Upper lobe of right lung (tissue), 1 donor: ENCODE data around the gene ABHD17B. TPM values are rescaled to one million over a fixed set of nuclear protein-coding genes. Genes with fewer than 3 reads are reported as not detected.

Source experiments
- ATAC-seq: fragments of 200-7000 bp; cut with Tn5 transposase; one replicate; pipeline ENCODE4 v1.9.1; 2020; ENCODE audit warnings: mild to moderate bottlenecking, moderate library complexity
- DNase-seq: peaks from one replicate; pipeline ENCODE4 v3.0.0-alpha.2; 2020
- H3K27ac ChIP-seq: fragments of 200-600 bp; one replicate; pipeline ENCODE4 v1.8.0; 2022
- H3K27me3 ChIP-seq: fragments of 200-600 bp; one replicate; pipeline ENCODE4 v1.8.0; 2022; ENCODE audit warnings: mild to moderate bottlenecking
- H3K36me3 ChIP-seq: fragments of 200-600 bp; one replicate; pipeline ENCODE4 v1.8.0; 2022
- H3K4me1 ChIP-seq: fragments of 200-600 bp; one replicate; pipeline ENCODE4 v1.8.0; 2022
- H3K4me3 ChIP-seq: fragments of 200-600 bp; one replicate; pipeline ENCODE4 v1.8.0; 2022; ENCODE audit warnings: mild to moderate bottlenecking
- H3K9me3 ChIP-seq: fragments of 200-600 bp; one replicate; pipeline ENCODE4 v1.8.0; 2022
- intact Hi-C: fragments of 100-400 bp; cut with DNase I; formaldehyde crosslinking; loops from one replicate; pipeline ENCODE4 v1.11.0; 2022
- total RNA-seq: library from RNA; stranded (reverse); fragmentation: NEBNext Ultra II Directional; extraction: Animal tissue kit (Norgen Biotek cat#: 25700); gene quantifications from one replicate; pipeline ENCODE4 v1.2.1, GENCODE V29; 2021
- TF ChIP-seq, protein P1 (sequence below): fragments of 200-600 bp; IDR thresholded peaks from one replicate; pipeline ENCODE4 v1.8.0; 2022; ENCODE audit warnings: antibody characterized with exemption
- donor health status: DM: no; HTN: yes; CAD: no; lungs with severe emphysema.

The ABHD17B gene
- total RNA-seq, 1 donor from 2014 or later, result 14.3 TPM

DNA sequence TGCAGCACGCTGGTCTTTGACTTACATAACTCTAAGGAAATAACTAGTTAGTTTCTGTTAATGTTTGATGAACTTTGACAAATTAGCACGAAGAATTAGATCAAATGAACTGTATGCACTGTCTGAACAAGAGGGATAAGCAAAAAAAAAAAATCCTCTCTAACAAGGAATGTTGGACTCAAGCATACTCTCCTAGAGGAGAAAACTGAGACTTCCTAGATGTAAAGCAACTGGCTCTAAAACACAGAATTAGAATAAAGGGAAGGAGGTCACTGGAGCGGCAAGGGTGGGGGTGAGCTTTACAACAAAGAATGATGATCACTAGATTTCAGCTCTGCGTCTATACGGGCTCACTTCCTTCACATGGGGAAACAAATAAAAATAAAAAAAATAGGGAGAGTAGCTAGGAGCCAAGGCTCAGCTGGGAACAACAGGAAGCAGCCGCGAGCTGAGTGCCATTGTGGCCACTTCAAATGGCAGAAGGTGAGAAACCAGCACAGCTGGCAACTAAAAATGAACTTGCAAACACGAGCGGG, 94.0 kb downstream of the ABHD17B start:
- no peaks in the 10 kb centered on the region for H3K36me3 ChIP-seq
- TF ChIP-seq, protein P1, sequence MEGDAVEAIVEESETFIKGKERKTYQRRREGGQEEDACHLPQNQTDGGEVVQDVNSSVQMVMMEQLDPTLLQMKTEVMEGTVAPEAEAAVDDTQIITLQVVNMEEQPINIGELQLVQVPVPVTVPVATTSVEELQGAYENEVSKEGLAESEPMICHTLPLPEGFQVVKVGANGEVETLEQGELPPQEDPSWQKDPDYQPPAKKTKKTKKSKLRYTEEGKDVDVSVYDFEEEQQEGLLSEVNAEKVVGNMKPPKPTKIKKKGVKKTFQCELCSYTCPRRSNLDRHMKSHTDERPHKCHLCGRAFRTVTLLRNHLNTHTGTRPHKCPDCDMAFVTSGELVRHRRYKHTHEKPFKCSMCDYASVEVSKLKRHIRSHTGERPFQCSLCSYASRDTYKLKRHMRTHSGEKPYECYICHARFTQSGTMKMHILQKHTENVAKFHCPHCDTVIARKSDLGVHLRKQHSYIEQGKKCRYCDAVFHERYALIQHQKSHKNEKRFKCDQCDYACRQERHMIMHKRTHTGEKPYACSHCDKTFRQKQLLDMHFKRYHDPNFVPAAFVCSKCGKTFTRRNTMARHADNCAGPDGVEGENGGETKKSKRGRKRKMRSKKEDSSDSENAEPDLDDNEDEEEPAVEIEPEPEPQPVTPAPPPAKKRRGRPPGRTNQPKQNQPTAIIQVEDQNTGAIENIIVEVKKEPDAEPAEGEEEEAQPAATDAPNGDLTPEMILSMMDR, result no peak
- H3K4me1 ChIP-seq, result peaks cover 9% of the 10 kb centered on the region
- intact Hi-C loops, result no loop called here
- H3K4me3 ChIP-seq, result no peak overlapping the region
- peak; percentile 58 for ATAC-seq
- peak; percentile 69 for DNase-seq
- no peak overlapping the region for H3K27ac ChIP-seq
- no peaks in the 10 kb centered on the region for H3K9me3 ChIP-seq
- H3K27me3 ChIP-seq, result no peaks in the 10 kb centered on the region

Other genes with a start within 250 kb of the ABHD17B start
- gene CEMIP2, start 142.7 kb downstream of the ABHD17B start, total RNA-seq, result 219 TPM
- 10.0 TPM for gene C9orf85, start 446 bp upstream of the ABHD17B start, total RNA-seq
- gene C9orf57, start 149.4 kb upstream of the ABHD17B start, total RNA-seq, result not detected
- 0.20 TPM for gene GDA, start 238.2 kb upstream of the ABHD17B start, total RNA-seq